Measurements from ENCODE around the gene LCN15. TPM values are rescaled to one million over a fixed set of nuclear protein-coding genes. Genes with fewer than 3 reads are reported as not detected.

The LCN15 gene
- total and polyA plus RNA-seq, 10 of the 15 experiments (the other 5 are each of a cell fraction or from before 2014, with no cell fraction given), result 0.37 to 0.50 TPM; not detected in 8

DNA sequence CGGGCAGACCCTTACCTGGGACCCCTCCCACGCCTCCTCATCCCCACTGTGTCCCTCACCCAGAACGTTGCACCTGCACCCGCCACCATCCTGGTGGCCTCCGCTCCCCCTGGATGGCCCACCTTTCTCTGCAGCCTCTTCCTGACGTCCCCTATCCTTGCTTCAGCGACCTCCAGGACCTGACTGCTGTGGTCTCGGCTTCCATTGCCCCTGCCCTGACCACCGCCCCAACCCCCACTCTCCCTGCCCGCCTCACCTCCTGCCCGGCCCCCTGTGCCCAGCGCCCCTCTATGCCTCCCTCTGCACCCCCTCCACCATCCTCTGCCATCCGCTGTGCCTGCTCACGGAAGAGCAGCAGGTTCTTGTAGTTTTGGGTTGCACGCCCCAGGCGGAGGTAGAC is 23.8 kb downstream of the LCN15 start (continued):
- TF ChIP-seq SMC3 (IDR thresholded peaks at IDR 0.05; ENCODE audit: borderline replicate concordance, low read length) (no peak), ZSCAN29 (IDR thresholded peaks at IDR 0.05) (no peak), POLR2AphosphoS2 (IDR thresholded peaks at IDR 0.05; ENCODE audit: low read depth, low read length) (no peak), NBN (IDR thresholded peaks at IDR 0.05) (no peak), TCF7 (IDR thresholded peaks at IDR 0.05; ENCODE audit: borderline replicate concordance) (no peak), BHLHE40 (IDR thresholded peaks at IDR 0.05; ENCODE audit: borderline replicate concordance in 1 of 2, low read depth in 2 of 2, low read length in 1 of 2) (no peak), CHD2 (IDR thresholded peaks at IDR 0.05; ENCODE audit: borderline replicate concordance, low read depth, low read length) (no peak)

DNA sequence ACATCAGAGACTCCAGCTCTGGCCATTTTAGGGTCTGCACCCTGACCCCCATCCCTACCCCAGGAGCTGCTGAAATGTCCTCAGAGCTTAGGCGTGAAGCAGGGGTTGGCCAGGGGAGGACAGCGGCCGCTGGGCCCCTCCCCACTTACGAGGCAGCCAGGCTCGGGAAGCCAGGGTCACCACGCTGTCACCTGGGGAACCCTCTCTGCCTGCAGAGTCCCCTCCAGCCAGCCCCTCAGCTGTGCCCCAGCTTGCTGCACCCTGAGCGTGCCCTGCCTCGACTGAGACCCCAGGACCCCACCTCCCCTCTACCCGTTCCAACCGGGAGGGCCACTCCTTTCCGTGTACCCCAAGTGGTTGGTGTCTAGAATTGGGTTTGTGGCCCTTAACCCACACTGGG is 24.2 kb downstream of the LCN15 start:
- TF ChIP-seq, protein P1, sequence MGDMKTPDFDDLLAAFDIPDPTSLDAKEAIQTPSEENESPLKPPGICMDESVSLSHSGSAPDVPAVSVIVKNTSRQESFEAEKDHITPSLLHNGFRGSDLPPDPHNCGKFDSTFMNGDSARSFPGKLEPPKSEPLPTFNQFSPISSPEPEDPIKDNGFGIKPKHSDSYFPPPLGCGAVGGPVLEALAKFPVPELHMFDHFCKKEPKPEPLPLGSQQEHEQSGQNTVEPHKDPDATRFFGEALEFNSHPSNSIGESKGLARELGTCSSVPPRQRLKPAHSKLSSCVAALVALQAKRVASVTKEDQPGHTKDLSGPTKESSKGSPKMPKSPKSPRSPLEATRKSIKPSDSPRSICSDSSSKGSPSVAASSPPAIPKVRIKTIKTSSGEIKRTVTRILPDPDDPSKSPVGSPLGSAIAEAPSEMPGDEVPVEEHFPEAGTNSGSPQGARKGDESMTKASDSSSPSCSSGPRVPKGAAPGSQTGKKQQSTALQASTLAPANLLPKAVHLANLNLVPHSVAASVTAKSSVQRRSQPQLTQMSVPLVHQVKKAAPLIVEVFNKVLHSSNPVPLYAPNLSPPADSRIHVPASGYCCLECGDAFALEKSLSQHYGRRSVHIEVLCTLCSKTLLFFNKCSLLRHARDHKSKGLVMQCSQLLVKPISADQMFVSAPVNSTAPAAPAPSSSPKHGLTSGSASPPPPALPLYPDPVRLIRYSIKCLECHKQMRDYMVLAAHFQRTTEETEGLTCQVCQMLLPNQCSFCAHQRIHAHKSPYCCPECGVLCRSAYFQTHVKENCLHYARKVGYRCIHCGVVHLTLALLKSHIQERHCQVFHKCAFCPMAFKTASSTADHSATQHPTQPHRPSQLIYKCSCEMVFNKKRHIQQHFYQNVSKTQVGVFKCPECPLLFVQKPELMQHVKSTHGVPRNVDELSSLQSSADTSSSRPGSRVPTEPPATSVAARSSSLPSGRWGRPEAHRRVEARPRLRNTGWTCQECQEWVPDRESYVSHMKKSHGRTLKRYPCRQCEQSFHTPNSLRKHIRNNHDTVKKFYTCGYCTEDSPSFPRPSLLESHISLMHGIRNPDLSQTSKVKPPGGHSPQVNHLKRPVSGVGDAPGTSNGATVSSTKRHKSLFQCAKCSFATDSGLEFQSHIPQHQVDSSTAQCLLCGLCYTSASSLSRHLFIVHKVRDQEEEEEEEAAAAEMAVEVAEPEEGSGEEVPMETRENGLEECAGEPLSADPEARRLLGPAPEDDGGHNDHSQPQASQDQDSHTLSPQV (IDR thresholded peaks at IDR 0.05), result no peak
- no TSS peak for BruUV-seq (replicated peaks)

More for the DNA sequence above, 24.2 kb downstream of the LCN15 start:
- FAIRE-seq, result no peak
- ChIA-PET CTCF (no interaction called here), RAD21 (ENCODE audit: unreplicated experiment) (no interaction called here), POLR2A (interaction anchor here (1.1 kb wide), 1 partner anchor 12 kb away, joined by 4 read pairs; no protein-coding TSS in a partner anchor), SMC1A (ENCODE audit: uncharacterized antibody, unreplicated experiment) (no interaction called here)
- H3K9me3 ChIP-seq (replicated peaks; ENCODE audit: control insufficient read depth, insufficient read depth, low read length), result no peaks in the 10 kb centered on the region
- no peaks in the 10 kb centered on the region for H3K79me2 ChIP-seq (ENCODE audit: control insufficient read depth, insufficient read depth, low read length)
- no peak overlapping the region for H3K4me2 ChIP-seq (ENCODE audit: control insufficient read depth, insufficient read depth)
- H3K27ac ChIP-seq (ENCODE audit: control insufficient read depth, insufficient read depth), result no peak overlapping the region
- 61% methylated on average over 11 of the region's 11 CpGs for WGBS (ENCODE audit: insufficient coverage, insufficient replicate concordance, low lambda C conversion rate, missing lambda C conversion rate)
- peaks cover 15% of the 10 kb centered on the region for H3K4me1 ChIP-seq (ENCODE audit: control insufficient read depth, insufficient read depth, low read length)
- H2AFZ ChIP-seq (ENCODE audit: control insufficient read depth, low read depth, low read length), result no peak overlapping the region
- H4K20me1 ChIP-seq (ENCODE audit: control insufficient read depth, insufficient read depth), result no peaks in the 10 kb centered on the region
- no peak overlapping the region for H3K9ac ChIP-seq (ENCODE audit: control insufficient read depth, insufficient read depth, low read length)
- no peak overlapping the region for H3K4me3 ChIP-seq
- intact Hi-C loops (cut with micrococcal nuclease; ENCODE audit: unreplicated experiment), result no loop called here
- peaks cover 0 to 8% of the 10 kb centered on the region in 2 experiments; a peak in 3 of 4 replicates for H3K27me3 ChIP-seq (replicated peaks in 1 of 2; ENCODE audit: control insufficient read depth in 2 of 2, insufficient read depth in 2 of 2, low read length in 1 of 2)
- ATAC-seq, result no peak
- in situ Hi-C loops (cut with MboI), result no loop called here
- DNase-seq (ENCODE audit: low read depth, low spot score), result no peak
- no peaks in the 10 kb centered on the region for H3K36me3 ChIP-seq (ENCODE audit: control insufficient read depth in 2 of 2, insufficient read depth in 2 of 2, low read length in 1 of 2)
